CD14-positive monocyte (primary cell): ENCODE measurements around the gene CMTM6. TPM values are rescaled to one million over a fixed set of nuclear protein-coding genes. Genes with fewer than 3 reads are reported as not detected.
"Not testable (repeated sequence)": the region's sequence is repeated elsewhere in the genome, so short reads cannot be mapped to it uniquely, and the experiment has no call there.

Source experiments
- DNase-seq, 3 donors: peaks; one replicate each; pipeline ENCODE4 v3.0.0-alpha.2; 2011 to 2022
- H2AFZ ChIP-seq: 2 replicates; pipeline ENCODE4 v1.6.0; 2012; ENCODE audit warnings: mild to moderate bottlenecking, low read depth, low read length, inconsistent platforms; ENCODE audit not compliant: insufficient read depth, poor library complexity, severe bottlenecking
- H3K27ac ChIP-seq, 2 donors: 1 replicate in 1 of 2; 2 replicates in 1 of 2; pipeline ENCODE4 v1.5.1; 2012 to 2013; ENCODE audit warnings: low read length in 2 of 2, control low read depth in 1 of 2, inconsistent platforms in 1 of 2, low read depth in 1 of 2, mild to moderate bottlenecking in 1 of 2
- H3K27me3 ChIP-seq, 2 donors: one replicate each; pipeline versions ENCODE4 v1.6.0 to v1.6.1; 2011 to 2013; ENCODE audit warnings: low read length in 2 of 2; ENCODE audit not compliant: control insufficient read depth in 2 of 2, insufficient read depth in 2 of 2
- H3K36me3 ChIP-seq, 2 donors: replicated peaks in 1 of 2; 1 replicate in 1 of 2; 2 replicates in 1 of 2; pipeline versions ENCODE4 v1.5.1 to v1.6.1; 2012 to 2013; ENCODE audit warnings: low read length in 2 of 2, control low read depth in 1 of 2, inconsistent platforms in 1 of 2, mild to moderate bottlenecking in 1 of 2; ENCODE audit not compliant: insufficient read depth in 2 of 2, control insufficient read depth in 1 of 2
- H3K4me1 ChIP-seq, 2 donors: 1 replicate in 1 of 2; 2 replicates in 1 of 2; pipeline versions ENCODE4 v1.5.1 to v1.6.1; 2012 to 2013; ENCODE audit warnings: low read length in 2 of 2, control low read depth in 1 of 2, inconsistent platforms in 1 of 2, mild to moderate bottlenecking in 1 of 2, moderate library complexity in 1 of 2; ENCODE audit not compliant: insufficient read depth in 2 of 2, control insufficient read depth in 1 of 2
- H3K4me2 ChIP-seq: replicated peaks from 2 replicates; pipeline ENCODE3; 2012; ENCODE audit warnings: low read length, moderate library complexity, mild to moderate bottlenecking; ENCODE audit not compliant: poor library complexity, severe bottlenecking; ENCODE audit errors: extremely low read depth
- H3K4me3 ChIP-seq, 3 experiments: fragments of 200-600 bp in 1 of 3; sonication (generic) in 1 of 3; replicated peaks in 1 of 3; 1 replicate in 2 of 3; 2 replicates in 1 of 3; pipeline ENCODE4 v1.5.1; 2011 to 2013; ENCODE audit warnings: low read length in 3 of 3, mild to moderate bottlenecking in 3 of 3, control low read depth in 2 of 3, low read depth in 2 of 3, inconsistent platforms in 1 of 3, moderate library complexity in 1 of 3
- H3K79me2 ChIP-seq: 2 replicates; pipeline ENCODE4 v1.6.0; 2012; ENCODE audit warnings: mild to moderate bottlenecking, control low read depth, inconsistent platforms, low read length, moderate library complexity; ENCODE audit not compliant: insufficient read depth
- H3K9ac ChIP-seq: 2 replicates; pipeline ENCODE4 v1.6.0; 2017; ENCODE audit warnings: low read length, mild to moderate bottlenecking; ENCODE audit not compliant: insufficient read depth, poor library complexity, severe bottlenecking
- H3K9me3 ChIP-seq, 2 donors: replicated peaks in 1 of 2; 1 replicate in 1 of 2; 2 replicates in 1 of 2; pipeline versions ENCODE4 v1.5.1 to v1.6.1; 2012 to 2013; ENCODE audit warnings: low read length in 2 of 2, control low read depth in 1 of 2; ENCODE audit not compliant: control insufficient read depth in 1 of 2, insufficient read depth in 1 of 2
- H4K20me1 ChIP-seq: 2 replicates; pipeline ENCODE4 v1.6.0; 2012; ENCODE audit warnings: mild to moderate bottlenecking, low read length, control low read depth, moderate library complexity; ENCODE audit not compliant: insufficient read depth
- H3K27ac Mint-ChIP-seq, 7 donors: one replicate each; pipeline ENCODE4 v1.8.0; 2020; ENCODE audit warnings: mild to moderate bottlenecking in 7 of 7, mixed read lengths in 7 of 7, moderate library complexity in 6 of 7, inconsistent platforms in 2 of 7
- H3K27me3 Mint-ChIP-seq, 3 donors: one replicate each; pipeline ENCODE4 v1.8.0; 2021 to 2022; ENCODE audit warnings: low read depth in 3 of 3, mild to moderate bottlenecking in 3 of 3, mixed read lengths in 3 of 3, moderate library complexity in 3 of 3, inconsistent platforms in 1 of 3
- H3K36me3 Mint-ChIP-seq, 2 donors: one replicate each; pipeline ENCODE4 v1.8.0; 2020; ENCODE audit warnings: mixed read lengths in 2 of 2, inconsistent platforms in 1 of 2, mild to moderate bottlenecking in 1 of 2
- H3K4me1 Mint-ChIP-seq: one replicate; pipeline ENCODE4 v1.8.0; 2020; ENCODE audit warnings: mild to moderate bottlenecking, mixed read lengths
- H3K4me3 Mint-ChIP-seq, 2 donors: one replicate each; pipeline ENCODE4 v1.8.0; 2020; ENCODE audit warnings: mild to moderate bottlenecking in 2 of 2, mixed read lengths in 2 of 2, moderate library complexity in 1 of 2
- H3K9me3 Mint-ChIP-seq, 7 donors: one replicate each; pipeline ENCODE4 v1.8.0; 2020 to 2022; ENCODE audit warnings: mixed read lengths in 7 of 7, mild to moderate bottlenecking in 6 of 7, moderate library complexity in 6 of 7, inconsistent platforms in 2 of 7
- WGBS: methylation state at CpG from one replicate; pipeline ENCODE4 v1.1.5; 2013; ENCODE audit warnings: missing lambda C conversion rate; ENCODE audit not compliant: insufficient coverage; 5-methylcytosine and 5-hydroxymethylcytosine counted together
- intact Hi-C, 2 donors: fragments of 100-400 bp; cut with micrococcal nuclease; formaldehyde crosslinking; loops; one replicate each; pipeline versions ENCODE4 v1.15.0 to v1.15.1; 2023
- polyA plus RNA-seq, 3 donors: library from polyadenylated mRNA; depleted of rRNA in 1 of 3; unstranded in 2 of 3; stranded (reverse) in 1 of 3; fragments of 300-500 nt in 2 of 3; fragments of >200 nt in 1 of 3; fragmentation: Illumina TruSeq in 2 of 3; gene quantifications; 1 replicate in 2 of 3; 2 replicates in 1 of 3; pipeline ENCODE4 v1.2.3, GENCODE V29; 2012 to 2021
- TF ChIP-seq, protein P1 (sequence below): fragments of 200-600 bp; IDR thresholded peaks from one replicate; pipeline ENCODE4 v1.8.0; 2022; ENCODE audit warnings: antibody characterized with exemption, mild to moderate bottlenecking

The CMTM6 gene
- polyA plus RNA-seq, 3 donors: 40.0 to 210 (median 190) TPM

DNA sequence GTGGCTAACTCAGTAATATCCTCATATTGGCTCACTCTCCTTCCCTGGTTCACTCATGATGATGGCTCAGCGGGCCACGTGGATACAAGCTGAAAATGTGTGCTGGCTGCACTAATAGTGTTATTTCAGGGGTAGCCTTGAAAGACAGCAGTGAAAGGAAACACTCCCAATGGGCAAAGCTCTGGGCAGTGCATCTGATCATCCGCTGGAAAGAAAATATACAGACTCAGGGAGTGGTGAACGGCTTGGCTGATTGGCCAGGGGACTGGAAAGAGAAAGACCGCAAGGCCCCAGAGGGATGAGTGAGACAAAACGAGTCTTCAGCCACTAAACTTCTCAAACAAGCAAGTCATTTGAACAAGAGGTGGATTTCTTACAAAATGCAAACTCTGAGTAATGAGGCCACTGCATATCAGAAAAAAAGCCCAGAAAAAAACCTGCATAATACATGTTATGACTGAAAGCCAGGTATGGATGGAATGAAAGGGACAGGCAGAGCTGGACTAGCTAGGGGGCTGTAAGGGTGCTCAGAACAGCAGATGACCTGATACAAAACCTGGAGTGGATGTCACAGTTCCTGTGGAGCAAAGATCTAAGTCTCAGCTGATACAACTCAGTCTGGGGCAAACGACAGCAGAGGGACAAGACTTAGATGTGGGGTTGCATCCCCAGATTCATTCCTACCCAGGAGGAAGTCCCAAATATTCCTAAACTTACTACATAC lies 33.3 kb downstream of the CMTM6 start:
- H3K36me3 ChIP-seq: peaks cover 9 to 31% of the 10 kb centered on the region in 2 donors
- no peak overlapping the region for H3K4me2 ChIP-seq
- Mint-ChIP-seq H3K27me3 (peaks cover 0 to 1% (median 0%) of the 10 kb centered on the region in 3 donors), H3K36me3 (peaks cover 40 to 59% of the 10 kb centered on the region in 2 donors), H3K4me3 (no peak overlapping the region), H3K27ac (peak overlapping the region in 3 of 7 donors; percentile 41 to 91 (median 56)), H3K9me3 (peaks cover 0 to 3% (median 0%) of the 10 kb centered on the region in 7 donors), H3K4me1 (peaks cover 64% of the 10 kb centered on the region)
- H3K9ac ChIP-seq: no peak overlapping the region
- no peaks in the 10 kb centered on the region for H3K9me3 ChIP-seq
- H3K4me3 ChIP-seq: no peak overlapping the region
- peaks cover 36 to 43% of the 10 kb centered on the region in 2 donors for H3K4me1 ChIP-seq
- H3K27ac ChIP-seq: peak overlapping the region in 1 of 2 donors; percentile 66
- H3K27me3 ChIP-seq: no peaks in the 10 kb centered on the region
- H4K20me1 ChIP-seq: peaks cover 64% of the 10 kb centered on the region
- TF ChIP-seq, protein P1, sequence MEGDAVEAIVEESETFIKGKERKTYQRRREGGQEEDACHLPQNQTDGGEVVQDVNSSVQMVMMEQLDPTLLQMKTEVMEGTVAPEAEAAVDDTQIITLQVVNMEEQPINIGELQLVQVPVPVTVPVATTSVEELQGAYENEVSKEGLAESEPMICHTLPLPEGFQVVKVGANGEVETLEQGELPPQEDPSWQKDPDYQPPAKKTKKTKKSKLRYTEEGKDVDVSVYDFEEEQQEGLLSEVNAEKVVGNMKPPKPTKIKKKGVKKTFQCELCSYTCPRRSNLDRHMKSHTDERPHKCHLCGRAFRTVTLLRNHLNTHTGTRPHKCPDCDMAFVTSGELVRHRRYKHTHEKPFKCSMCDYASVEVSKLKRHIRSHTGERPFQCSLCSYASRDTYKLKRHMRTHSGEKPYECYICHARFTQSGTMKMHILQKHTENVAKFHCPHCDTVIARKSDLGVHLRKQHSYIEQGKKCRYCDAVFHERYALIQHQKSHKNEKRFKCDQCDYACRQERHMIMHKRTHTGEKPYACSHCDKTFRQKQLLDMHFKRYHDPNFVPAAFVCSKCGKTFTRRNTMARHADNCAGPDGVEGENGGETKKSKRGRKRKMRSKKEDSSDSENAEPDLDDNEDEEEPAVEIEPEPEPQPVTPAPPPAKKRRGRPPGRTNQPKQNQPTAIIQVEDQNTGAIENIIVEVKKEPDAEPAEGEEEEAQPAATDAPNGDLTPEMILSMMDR: no peak
- peaks cover 41% of the 10 kb centered on the region for H3K79me2 ChIP-seq
- intact Hi-C loops: loop anchor here (2.0 to 5.0 kb wide), 3 partner anchors 92 to 172 kb away; no protein-coding TSS in a partner anchor
- 94% methylated on average over 2 of the region's 7 CpGs for WGBS
- no peak overlapping the region for H2AFZ ChIP-seq
- no peak for DNase-seq

DNA sequence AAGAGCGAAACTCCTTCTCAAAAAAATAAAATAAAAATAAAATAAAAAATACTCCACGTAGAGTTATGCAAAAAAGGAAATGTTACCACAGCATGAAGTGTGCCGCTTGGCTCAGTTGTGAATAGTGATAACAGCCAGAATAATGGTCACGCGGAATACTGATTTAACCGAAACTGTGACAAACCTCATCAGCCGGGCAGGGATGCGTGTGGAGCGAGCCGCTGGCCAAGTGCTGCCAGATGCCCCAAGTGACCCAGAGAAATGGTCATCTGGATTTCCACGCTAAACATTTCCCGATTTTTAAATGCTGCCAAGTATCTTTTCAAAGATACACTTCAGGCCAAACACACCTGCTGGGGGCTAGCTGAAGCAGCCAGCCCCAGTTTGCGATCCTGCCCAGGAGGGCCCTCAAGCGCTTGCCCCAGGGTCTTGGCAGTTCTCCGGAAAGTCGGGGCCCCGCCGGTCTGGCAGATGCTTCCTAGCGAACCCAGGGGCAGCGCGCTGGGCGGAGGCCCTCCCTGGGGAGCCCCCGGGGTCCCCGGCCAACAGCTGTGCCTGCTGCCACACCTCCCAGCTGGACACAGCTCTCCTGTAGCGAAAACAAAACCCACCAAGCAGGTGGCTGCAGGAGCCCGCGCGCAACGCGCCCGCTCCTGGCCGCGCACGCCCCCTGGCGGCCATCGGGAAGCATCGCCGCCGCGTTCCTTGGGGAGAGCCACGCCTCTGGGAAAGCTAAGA lies 35.1 kb downstream of the CMTM6 start:
- H3K36me3 Mint-ChIP-seq: peaks cover 30 to 45% of the 10 kb centered on the region in 2 donors
- WGBS: 16% methylated on average over 33 of the region's 41 CpGs
- H3K27me3 Mint-ChIP-seq: peaks cover 0 to 1% (median 0%) of the 10 kb centered on the region in 3 donors
- Histone ChIP-seq H3K4me1 (peaks cover 24 to 28% of the 10 kb centered on the region in 2 donors), H3K36me3 (peaks cover 9 to 27% of the 10 kb centered on the region in 2 donors), H3K27ac (no peak overlapping the region), H3K4me2 (peak overlapping the region; percentile 90), H2AFZ (peak overlapping the region; percentile 88), H3K4me3 (peak overlapping the region; percentile 33 to 79 (median 50)), H3K79me2 (peaks cover 23% of the 10 kb centered on the region), H3K9me3 (no peaks in the 10 kb centered on the region), H3K9ac (peak overlapping the region; percentile 59), H3K27me3 (no peaks in the 10 kb centered on the region), H4K20me1 (peaks cover 49% of the 10 kb centered on the region)
- H3K4me3 Mint-ChIP-seq: peak overlapping the region; percentile 69 to 79
- peaks cover 0 to 3% (median 0%) of the 10 kb centered on the region in 7 donors for H3K9me3 Mint-ChIP-seq
- H3K27ac Mint-ChIP-seq: peak overlapping the region in 4 of 7 donors; percentile 3 to 44 (median 24)
- TF ChIP-seq, protein P1: peak; percentile 99
- peak; percentile 55 to 65 (median 59) for DNase-seq
- intact Hi-C loops: loop anchor here (2.0 to 5.0 kb wide), 3 partner anchors 90 to 170 kb away; no protein-coding TSS in a partner anchor
- H3K4me1 Mint-ChIP-seq: peaks cover 46% of the 10 kb centered on the region

DNA sequence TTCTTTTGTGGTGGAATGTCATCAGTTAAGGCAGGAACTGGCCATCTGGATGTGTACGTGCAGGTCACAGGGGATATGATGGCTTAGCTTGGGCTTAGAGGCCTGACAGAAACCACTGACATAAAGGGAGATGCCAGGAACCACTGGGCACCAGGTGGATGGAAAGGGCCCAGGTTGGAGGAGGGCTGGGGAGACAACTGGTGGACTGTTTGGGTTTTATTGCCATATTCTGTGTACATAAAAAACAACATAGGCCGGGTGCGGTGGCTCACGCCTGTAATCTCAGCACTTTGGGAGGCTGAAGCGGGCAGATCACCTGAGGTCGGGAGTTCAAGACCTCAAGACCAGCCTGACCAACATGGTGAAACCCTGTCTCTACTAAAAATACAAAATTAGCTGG lies 35.8 kb downstream of the CMTM6 start:
- H3K27me3 ChIP-seq, H3K9me3 Mint-ChIP-seq, H3K4me3 ChIP-seq, DNase-seq, H3K9me3 ChIP-seq, H3K4me2 ChIP-seq, H3K9ac ChIP-seq, H3K27me3 Mint-ChIP-seq, H3K4me3 Mint-ChIP-seq, H3K27ac ChIP-seq, H2AFZ ChIP-seq: not testable (repeated sequence)
- Mint-ChIP-seq H3K4me1 (peaks cover 44% of the 10 kb centered on the region), H3K27ac (peak overlapping the region in 1 of 7 donors; percentile 54), H3K36me3 (peaks cover 27 to 38% of the 10 kb centered on the region in 2 donors)
- Histone ChIP-seq H3K36me3 (peaks cover 9 to 27% of the 10 kb centered on the region in 2 donors), H4K20me1 (peaks cover 42% of the 10 kb centered on the region), H3K79me2 (peaks cover 17% of the 10 kb centered on the region), H3K4me1 (peaks cover 22 to 25% of the 10 kb centered on the region in 2 donors)
- WGBS: no CpG with 5 or more reads among the region's 6 CpGs
- intact Hi-C loops: loop anchor here in 1 of 2 donors (5.0 kb wide), 2 partner anchors 90 to 170 kb away; no protein-coding TSS in a partner anchor
